SU-DHL-6 (cell line): ENCODE data around the gene RPLP1.

Experiments used
- CTCF ChIP-seq: fragments of 200-600 bp; sonication (generic); IDR thresholded peaks from one replicate; pipeline ENCODE4 v1.5.1; 2017; ENCODE audit warnings: antibody characterized with exemption, mild to moderate bottlenecking, low read length, moderate library complexity; ENCODE audit not compliant: insufficient read depth, poor library complexity, severe bottlenecking
- EZH2phosphoT487 ChIP-seq: fragments of 200-600 bp; sonication (generic), shearing (Covaris generic); conservative IDR thresholded peaks from 2 replicates; pipeline ENCODE4 v1.6.1; 2018; ENCODE audit warnings: mild to moderate bottlenecking, antibody characterized with exemption, low read length, moderate library complexity, mixed read lengths

- TF ChIP-seq EZH2phosphoT487, result no peak
- no peak for TF ChIP-seq CTCF
These were observed 6.4 kb downstream of the RPLP1 start for GRCh38 chr15:69459066-69459465.
